Measurements from ENCODE around the gene SLC35E3. TPM values are rescaled to one million over a fixed set of nuclear protein-coding genes. Genes with fewer than 3 reads are reported as not detected.

Gene SLC35E3
- total RNA-seq, 1 donor from 2014 or later, result 2.0 TPM

- H3K36me3 ChIP-seq, result no peaks in the 10 kb centered on the region
- H3K9me3 ChIP-seq, result no peaks in the 10 kb centered on the region
- no peaks in the 10 kb centered on the region for H3K27me3 ChIP-seq
- H3K4me3 ChIP-seq, result no peak overlapping the region
- no peak for TF ChIP-seq CTCF (IDR thresholded peaks at IDR 0.05)
- no peaks in the 10 kb centered on the region for H3K4me1 ChIP-seq
- no peak overlapping the region for H3K27ac ChIP-seq
- DNase-seq (ENCODE audit: low spot score in 2 of 2), result no peak
- intact Hi-C loops (cut with DNase I), result no loop called here
Measured at GRCh38 chr12:68793436-68793835, 47.5 kb downstream of the SLC35E3 start.

GRCh38 chr12:68793975-68794652 is 48.1 kb downstream of the SLC35E3 start:
- Histone ChIP-seq H3K9me3 (no peaks in the 10 kb centered on the region), H3K36me3 (no peaks in the 10 kb centered on the region), H3K4me1 (no peaks in the 10 kb centered on the region), H3K27ac (no peak overlapping the region), H3K27me3 (no peaks in the 10 kb centered on the region), H3K4me3 (no peak overlapping the region)
- TF ChIP-seq CTCF (IDR thresholded peaks at IDR 0.05), result no peak
- intact Hi-C loops (cut with DNase I), result no loop called here
- DNase-seq (ENCODE audit: low spot score in 2 of 2), result no peak

- Histone ChIP-seq H3K27me3 (no peaks in the 10 kb centered on the region), H3K27ac (no peak overlapping the region), H3K4me1 (no peaks in the 10 kb centered on the region), H3K4me3 (no peak overlapping the region), H3K9me3 (no peaks in the 10 kb centered on the region), H3K36me3 (no peaks in the 10 kb centered on the region)
- no peak for TF ChIP-seq CTCF (IDR thresholded peaks at IDR 0.05)
- no peak for DNase-seq (ENCODE audit: low spot score in 2 of 2)
- intact Hi-C loops (cut with DNase I), result no loop called here
Measured at GRCh38 chr12:68794653-68795251, 48.8 kb downstream of the SLC35E3 start.

GRCh38 chr12:68796399-68796798 is 50.4 kb downstream of the SLC35E3 start:
- H3K9me3 ChIP-seq, result no peaks in the 10 kb centered on the region
- no peaks in the 10 kb centered on the region for H3K4me1 ChIP-seq
- H3K36me3 ChIP-seq, result no peaks in the 10 kb centered on the region
- no peak overlapping the region for H3K27ac ChIP-seq
- TF ChIP-seq CTCF (IDR thresholded peaks at IDR 0.05), result no peak
- H3K4me3 ChIP-seq, result no peak overlapping the region
- H3K27me3 ChIP-seq, result no peaks in the 10 kb centered on the region
- DNase-seq (ENCODE audit: low spot score in 2 of 2), result no peak
- intact Hi-C loops (cut with DNase I), result no loop called here

GRCh38 chr12:68798882-68799234 is 52.9 kb downstream of the SLC35E3 start:
- no peak for DNase-seq (ENCODE audit: low spot score in 2 of 2)
- H3K27ac ChIP-seq, result no peak overlapping the region
- no peaks in the 10 kb centered on the region for H3K36me3 ChIP-seq
- no peaks in the 10 kb centered on the region for H3K4me1 ChIP-seq
- no peak for TF ChIP-seq CTCF (IDR thresholded peaks at IDR 0.05)
- intact Hi-C loops (cut with DNase I), result no loop called here
- no peaks in the 10 kb centered on the region for H3K9me3 ChIP-seq
- H3K4me3 ChIP-seq, result no peak overlapping the region
- H3K27me3 ChIP-seq, result no peaks in the 10 kb centered on the region
